SKM-1 treated with dmso at 0.1 percent for 144 hours (cell line): ENCODE measurements around the gene GREB1L.
"Not testable (repeated sequence)": the region's sequence is repeated elsewhere in the genome, so short reads cannot be mapped to it uniquely, and the experiment has no call there.

ENCODE experiments used
- DNase-seq: peaks from one replicate; lab custom pipeline; 2025; ENCODE audit not compliant: unreplicated experiment; lab: John Stamatoyannopoulos, UW

Gene GREB1L

GRCh38 chr18:21303895-21304294 lies 61.9 kb downstream of the GREB1L start:
- no peak for DNase-seq

GRCh38 chr18:21305621-21306020 lies 63.6 kb downstream of the GREB1L start:
- no peak for DNase-seq

GRCh38 chr18:21306368-21306767 lies 64.3 kb downstream of the GREB1L start:
- no peak for DNase-seq

- no peak for DNase-seq
These were observed 65.5 kb downstream of the GREB1L start for GRCh38 chr18:21307578-21307977.

GRCh38 chr18:21309248-21309647 lies 67.2 kb downstream of the GREB1L start:
- DNase-seq, result no peak

- DNase-seq, result not testable (repeated sequence)
These were observed 69.9 kb downstream of the GREB1L start for GRCh38 chr18:21311980-21312379.

GRCh38 chr18:21313576-21313975 lies 71.5 kb downstream of the GREB1L start:
- no peak for DNase-seq

GRCh38 chr18:21314724-21315123 lies 72.7 kb downstream of the GREB1L start:
- no peak for DNase-seq

- DNase-seq, result not testable (repeated sequence)
These were observed 73.1 kb downstream of the GREB1L start for GRCh38 chr18:21315126-21315525.

- no peak for DNase-seq
These were observed 73.7 kb downstream of the GREB1L start for GRCh38 chr18:21315741-21316197.

- no peak for DNase-seq
These were observed 74.3 kb downstream of the GREB1L start for GRCh38 chr18:21316296-21316695.

- DNase-seq, result no peak
These were observed 79.7 kb downstream of the GREB1L start for GRCh38 chr18:21321711-21322110.

GRCh38 chr18:21327101-21327500 lies 85.1 kb downstream of the GREB1L start:
- DNase-seq, result no peak

- no peak for DNase-seq
These were observed 88.2 kb downstream of the GREB1L start for GRCh38 chr18:21330122-21330701.

GRCh38 chr18:21331065-21331464 lies 89.0 kb downstream of the GREB1L start:
- no peak for DNase-seq

GRCh38 chr18:21335927-21336488 lies 94.0 kb downstream of the GREB1L start:
- no peak for DNase-seq

GRCh38 chr18:21336846-21337245 lies 94.8 kb downstream of the GREB1L start:
- DNase-seq, result no peak

GRCh38 chr18:21341141-21341540 lies 99.1 kb downstream of the GREB1L start:
- peak; percentile 11 for DNase-seq

GRCh38 chr18:21342372-21342771 lies 100.3 kb downstream of the GREB1L start:
- DNase-seq, result no peak

GRCh38 chr18:21344860-21345259 lies 102.8 kb downstream of the GREB1L start:
- DNase-seq, result no peak

- DNase-seq, result no peak
These were observed 103.8 kb downstream of the GREB1L start for GRCh38 chr18:21345840-21346239.

GRCh38 chr18:21359746-21360145 lies 117.7 kb downstream of the GREB1L start:
- DNase-seq, result no peak

- no peak for DNase-seq
These were observed 119.4 kb downstream of the GREB1L start for GRCh38 chr18:21361307-21361880.
